SU-DHL-6 (cell line): ENCODE results near the gene PTPRA.

Source experiments
- CTCF ChIP-seq: fragments of 200-600 bp; sonication (generic); IDR thresholded peaks from one replicate; pipeline ENCODE4 v1.5.1; 2017; ENCODE audit warnings: antibody characterized with exemption, mild to moderate bottlenecking, low read length, moderate library complexity; ENCODE audit not compliant: insufficient read depth, poor library complexity, severe bottlenecking
- EZH2phosphoT487 ChIP-seq: fragments of 200-600 bp; sonication (generic), shearing (Covaris generic); conservative IDR thresholded peaks from 2 replicates; pipeline ENCODE4 v1.6.1; 2018; ENCODE audit warnings: mild to moderate bottlenecking, antibody characterized with exemption, low read length, moderate library complexity, mixed read lengths

- no peak for TF ChIP-seq CTCF
- TF ChIP-seq EZH2phosphoT487: no peak
These were observed 168.7 kb downstream of the PTPRA start for GRCh38 chr20:3041854-3042409.
